A549 (cell line): Measurements from ENCODE around the gene CDH4. TPM values are rescaled to one million over a fixed set of nuclear protein-coding genes. Genes with fewer than 3 reads are reported as not detected.

Source experiments
- ATAC-seq, 2 experiments: fragments of 200-7000 bp in 1 of 2; fragments of >200 bp in 1 of 2; cut with Nextera tagmentation in 1 of 2; cut with Tn5 transposase in 1 of 2; 3 replicates each; pipeline versions ENCODE4 v1.8.0 to v1.9.1; 2018 to 2020; ENCODE audit warnings: mild to moderate bottlenecking in 1 of 2, moderate library complexity in 1 of 2
- CTCF ChIA-PET: fragments of 300-600 bp; sonication (Branson Sonifier 250); formaldehyde crosslinking; extraction: SDS; loops from one replicate; lab custom pipeline; 2021; ENCODE audit warnings: antibody characterized with exemption, inconsistent platforms; lab: Yijun Ruan, JAX
- POLR2A ChIA-PET: fragments of 350-600 bp; formaldehyde crosslinking; extraction: SDS; loops from one replicate; lab custom pipeline; 2021; ENCODE audit warnings: antibody characterized with exemption, inconsistent platforms; lab: Yijun Ruan, JAX
- DNase-seq, 2 experiments: peaks; one replicate each; pipeline versions ENCODE4 v3.0.0 to v3.0.0-alpha.2; 2011 to 2016; ENCODE audit warnings: low read depth in 1 of 2, low spot score in 1 of 2
- FAIRE-seq: peaks from 2 replicates; lab custom pipeline; 2011; peaks lifted over from hg19 to GRCh38; lab: Jason Lieb, UNC
- H3K27ac ChIP-seq, 2 experiments: fragments of >200 bp; sonication (Bioruptor Twin); formaldehyde crosslinking; 3 replicates each; pipeline ENCODE4 v1.5.1; 2016 to 2017
- H3K4me1 ChIP-seq: fragments of >200 bp; sonication (Bioruptor Twin); formaldehyde crosslinking; 3 replicates; pipeline ENCODE4 v1.6.1; 2016
- H3K4me2 ChIP-seq: fragments of >200 bp; sonication (Bioruptor Twin); formaldehyde crosslinking; 3 replicates; pipeline ENCODE4 v1.6.1; 2016
- H3K4me3 ChIP-seq: fragments of >200 bp; sonication (Bioruptor Twin); formaldehyde crosslinking; 3 replicates; pipeline ENCODE4 v1.5.1; 2016
- H3K9me3 ChIP-seq: fragments of >200 bp; sonication (Bioruptor Twin); formaldehyde crosslinking; 3 replicates; pipeline ENCODE4 v1.6.1; 2016
- BCL3 ChIP-seq: fragments of >200 bp; sonication (Bioruptor Twin); formaldehyde crosslinking; IDR thresholded peaks from 3 replicates; pipeline ENCODE4 v1.6.1; 2016
- BHLHE40 ChIP-seq: IDR thresholded peaks from 2 replicates; pipeline ENCODE4 v1.6.1; 2012; ENCODE audit warnings: low read depth, low read length, inconsistent platforms
- CBX8 ChIP-seq: fragments of 200-600 bp; sonication (generic); IDR thresholded peaks from 2 replicates; pipeline ENCODE4 v1.6.1; 2016
- CEBPB ChIP-seq, 2 experiments: fragments of >200 bp in 1 of 2; sonication (Bioruptor Twin) in 1 of 2; formaldehyde crosslinking in 1 of 2; IDR thresholded peaks; 2 replicates each; pipeline ENCODE4 v1.6.1; 2012 to 2016
- CHD2 ChIP-seq: fragments of 150-350 bp; IDR thresholded peaks from 2 replicates; pipeline ENCODE4 v1.6.1; 2014; ENCODE audit warnings: low read length; ENCODE audit not compliant: partially characterized antibody
- ESRRA ChIP-seq: fragments of 150-350 bp; IDR thresholded peaks from 2 replicates; pipeline ENCODE4 v1.6.1; 2014; ENCODE audit warnings: mild to moderate bottlenecking, low read length, borderline replicate concordance
- FOSL2 ChIP-seq, 2 experiments: fragments of 450-650 bp in 1 of 2; fragments of >200 bp in 1 of 2; sonication (Bioruptor Twin) in 1 of 2; formaldehyde crosslinking; IDR thresholded peaks; 2 replicates each; pipeline versions ENCODE4 v1.5.0 to v1.6.1; 2016 to 2020; ENCODE audit warnings: mild to moderate bottlenecking in 1 of 2, moderate library complexity in 1 of 2
- GATA3 ChIP-seq: IDR thresholded peaks from 2 replicates; pipeline ENCODE4 v1.6.1; 2012; ENCODE audit warnings: borderline replicate concordance
- HDAC2 ChIP-seq: fragments of 200-600 bp; sonication (generic); IDR thresholded peaks from 2 replicates; pipeline ENCODE4 v1.6.1; 2016
- HEYL ChIP-seq: fragments of 250-450 bp; sonication (Bioruptor Pico); IDR thresholded peaks from 2 replicates; pipeline ENCODE4 v1.8.0; 2021; ENCODE audit warnings: mild to moderate bottlenecking, moderate library complexity
- HMGXB4 ChIP-seq: fragments of 250-450 bp; sonication (Bioruptor Pico); IDR thresholded peaks from 2 replicates; pipeline ENCODE4 v1.5.0; 2021; ENCODE audit warnings: mild to moderate bottlenecking, moderate library complexity, borderline replicate concordance
- HOXB13 ChIP-seq: fragments of 250-450 bp; sonication (Bioruptor Pico); IDR thresholded peaks from 2 replicates; pipeline ENCODE4 v1.5.0; 2020; ENCODE audit warnings: low read depth, mild to moderate bottlenecking, moderate library complexity
- HOXB5 ChIP-seq: fragments of 250-450 bp; sonication (Bioruptor Pico); IDR thresholded peaks from 2 replicates; pipeline ENCODE4 v1.5.0; 2020; ENCODE audit warnings: mild to moderate bottlenecking, moderate library complexity
- JUN ChIP-seq, 2 experiments: fragments of >200 bp; sonication (Bioruptor Twin); formaldehyde crosslinking; IDR thresholded peaks; 2 replicates in 1 of 2; 3 replicates in 1 of 2; pipeline ENCODE4 v1.6.1; 2016 to 2017
- KDM1A ChIP-seq: fragments of 200-600 bp; sonication (generic); IDR thresholded peaks from 2 replicates; pipeline ENCODE4 v1.6.1; 2016; ENCODE audit warnings: low read depth, mild to moderate bottlenecking
- KDM5A ChIP-seq: fragments of 200-600 bp; sonication (generic); IDR thresholded peaks from 2 replicates; pipeline ENCODE4 v1.6.1; 2016; ENCODE audit warnings: antibody characterized with exemption, mild to moderate bottlenecking
- MAZ ChIP-seq: fragments of 150-350 bp; IDR thresholded peaks from 2 replicates; pipeline ENCODE4 v1.6.1; 2014; ENCODE audit warnings: antibody characterized with exemption, low read depth, low read length, borderline replicate concordance
- MYC ChIP-seq: IDR thresholded peaks from 2 replicates; pipeline ENCODE4 v1.6.1; 2012; ENCODE audit warnings: mild to moderate bottlenecking, inconsistent platforms, low read length, improper control_type of control experiment, borderline replicate concordance
- PHF8 ChIP-seq: fragments of 200-600 bp; sonication (generic); IDR thresholded peaks from 2 replicates; pipeline ENCODE4 v1.6.1; 2016; ENCODE audit warnings: low read depth, mild to moderate bottlenecking, antibody characterized with exemption, moderate library complexity, borderline replicate concordance
- RAD21 ChIP-seq, 2 experiments: fragments of >200 bp in 1 of 2; sonication (Bioruptor Twin) in 1 of 2; formaldehyde crosslinking in 1 of 2; IDR thresholded peaks in 1 of 2; conservative IDR thresholded peaks in 1 of 2; 2 replicates in 1 of 2; 3 replicates in 1 of 2; pipeline ENCODE4 v1.6.1; 2012 to 2018; ENCODE audit warnings: inconsistent platforms in 1 of 2
- RARB ChIP-seq: fragments of 250-450 bp; sonication (Bioruptor Pico); IDR thresholded peaks from 2 replicates; pipeline ENCODE4 v1.8.0; 2021; ENCODE audit warnings: mild to moderate bottlenecking, moderate library complexity
- RFX5 ChIP-seq: fragments of 450-650 bp; IDR thresholded peaks from 2 replicates; pipeline ENCODE4 v1.7.1; 2014; ENCODE audit warnings: antibody characterized with exemption, mild to moderate bottlenecking, moderate library complexity
- TFCP2L1 ChIP-seq: fragments of 250-450 bp; sonication (Bioruptor Pico); IDR thresholded peaks from 2 replicates; pipeline ENCODE4 v1.5.0; 2021; ENCODE audit warnings: mild to moderate bottlenecking
- WGBS: methylation state at CpG from one replicate; pipeline ENCODE4 v1.1.6; 2017; ENCODE audit errors: missing lambda C conversion rate; 5-methylcytosine and 5-hydroxymethylcytosine counted together
- polyA plus RNA-seq, 4 experiments: library from polyadenylated mRNA; depleted of rRNA in 3 of 4; stranded (reverse); fragments of >200 nt; fragmentation: RNase III in 1 of 4; extraction: RNeasy Plus Mini Kit Qiagen cat#74134 plus additional on column Dnase treatment in 1 of 4; gene quantifications; 2 replicates in 3 of 4; 3 replicates in 1 of 4; pipeline ENCODE4 v1.2.3, GENCODE V29; 2011 to 2017
- TF ChIP-seq, protein P1 (sequence below): IDR thresholded peaks from 2 replicates; pipeline ENCODE4 v1.6.1; 2012
- TF ChIP-seq, protein P2 (sequence below): fragments of 250-450 bp; sonication (Bioruptor Pico); IDR thresholded peaks from 2 replicates; pipeline ENCODE4 v1.5.0; 2020; ENCODE audit warnings: low read depth, mild to moderate bottlenecking, moderate library complexity

CDH4 gene
- polyA plus RNA-seq, 2 of the 4 experiments (the other 2 are of a cell fraction) = 3.4 to 10.3 TPM

DNA sequence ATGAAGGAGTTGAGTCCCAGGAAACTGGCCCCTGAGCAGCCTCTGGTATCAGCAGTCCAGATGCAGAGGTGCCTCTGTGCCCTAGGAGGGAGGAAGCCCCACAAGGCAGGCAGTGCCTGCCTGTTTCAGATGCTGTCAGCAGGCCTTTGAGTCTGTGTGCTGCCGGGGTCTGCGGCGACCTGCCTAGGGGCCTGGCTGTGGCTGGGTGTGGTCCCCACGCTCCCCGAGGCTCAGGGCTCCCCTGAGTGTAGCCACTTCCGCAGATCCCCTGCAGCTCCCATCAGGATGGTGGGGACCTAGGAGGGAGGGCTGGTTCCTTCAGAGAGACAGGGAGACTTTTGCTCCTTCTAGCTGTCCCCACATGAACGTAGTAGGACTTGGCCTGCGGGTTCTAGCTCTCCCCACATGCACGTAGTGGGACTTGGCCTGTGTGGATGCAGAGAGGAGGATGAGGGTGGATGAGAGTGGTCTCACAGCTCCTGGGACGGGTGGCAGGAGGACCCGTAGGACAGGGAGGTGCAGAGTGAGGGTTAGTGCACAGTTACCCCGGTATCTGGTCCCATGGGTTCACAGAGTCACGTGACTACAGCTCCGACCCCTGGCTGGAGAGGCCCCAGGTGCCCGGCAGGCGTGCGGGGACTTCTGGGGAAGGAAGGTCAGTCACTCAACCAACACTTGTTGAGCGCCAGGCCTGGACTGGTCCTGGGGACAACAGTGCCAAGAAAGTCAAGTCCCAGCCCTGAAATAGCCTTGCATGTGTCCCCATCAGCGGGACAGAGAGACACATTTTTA, 41.0 kb downstream of the CDH4 start:
- CTCF ChIA-PET = no interaction called here
- no peak for ATAC-seq
- FAIRE-seq = no peak

DNA sequence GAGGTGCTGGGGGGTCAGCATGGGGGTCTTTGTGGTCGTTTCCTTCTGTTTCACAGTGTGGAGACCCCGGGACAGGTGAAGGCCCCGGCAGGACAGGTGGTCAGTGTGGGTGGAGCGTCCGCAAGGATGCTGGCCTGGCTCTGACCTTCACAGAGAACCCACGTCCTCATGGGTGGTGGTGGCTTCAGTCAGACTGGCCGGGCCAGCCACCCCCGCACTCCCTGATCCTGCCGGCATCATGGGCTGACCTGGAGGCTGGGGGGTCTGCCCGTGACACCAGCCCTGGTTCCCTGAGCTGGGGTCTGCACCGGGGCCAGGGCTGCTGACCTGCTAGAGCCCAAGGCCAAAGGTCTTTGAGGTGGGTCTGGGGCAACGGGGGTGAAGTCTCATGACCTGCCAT, 41.9 kb downstream of the CDH4 start:
- Histone ChIP-seq H3K4me3 (no peak overlapping the region), H3K9me3 (no peaks in the 10 kb centered on the region), H3K4me1 (peaks cover 8% of the 10 kb centered on the region; the same call in 2 of the 3 replicates), H3K27ac (no peak overlapping the region), H3K4me2 (no peak overlapping the region)
- ATAC-seq = no peak
- 23% methylated on average over 3 of the region's 12 CpGs for WGBS
- no peak for FAIRE-seq
- ChIA-PET POLR2A (no interaction called here), CTCF (interaction anchor here (1.3 kb wide), 1 partner anchor 40 kb away, joined by 4 read pairs; no protein-coding TSS in a partner anchor)
- no peak for DNase-seq
- TF ChIP-seq HOXB5 (no peak), FOSL2 (IDR thresholded peaks at IDR 0.05) (no peak), FOSL2 (CRISPR knock-in tag; IDR thresholded peaks at IDR 0.05) (no peak), KDM1A (no peak), HDAC2 (no peak), HEYL (no peak), BCL3 (no peak), HMGXB4 (CRISPR knock-in tag) (no peak), MYC (no peak), CEBPB (IDR thresholded peaks at IDR 0.05) (no peak), ESRRA (no peak), CBX8 (no peak), JUN (IDR thresholded peaks at IDR 0.05) (no peak), PHF8 (no peak), RARB (no peak), CHD2 (no peak), RFX5 (no peak), KDM5A (no peak)
- TF ChIP-seq, protein P1, sequence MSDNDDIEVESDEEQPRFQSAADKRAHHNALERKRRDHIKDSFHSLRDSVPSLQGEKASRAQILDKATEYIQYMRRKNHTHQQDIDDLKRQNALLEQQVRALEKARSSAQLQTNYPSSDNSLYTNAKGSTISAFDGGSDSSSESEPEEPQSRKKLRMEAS = no peak

More for the DNA sequence above, 41.0 kb downstream of the CDH4 start:
- no peak overlapping the region for H3K27ac ChIP-seq
- POLR2A ChIA-PET = no interaction called here
- H3K4me2 ChIP-seq = no peak overlapping the region
- TF ChIP-seq TFCP2L1 (CRISPR knock-in tag) = no peak
- TF ChIP-seq, protein P2, sequence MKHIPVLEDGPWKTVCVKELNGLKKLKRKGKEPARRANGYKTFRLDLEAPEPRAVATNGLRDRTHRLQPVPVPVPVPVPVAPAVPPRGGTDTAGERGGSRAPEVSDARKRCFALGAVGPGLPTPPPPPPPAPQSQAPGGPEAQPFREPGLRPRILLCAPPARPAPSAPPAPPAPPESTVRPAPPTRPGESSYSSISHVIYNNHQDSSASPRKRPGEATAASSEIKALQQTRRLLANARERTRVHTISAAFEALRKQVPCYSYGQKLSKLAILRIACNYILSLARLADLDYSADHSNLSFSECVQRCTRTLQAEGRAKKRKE (CRISPR knock-in tag) = no peak
- TF ChIP-seq HMGXB4 (CRISPR knock-in tag) = no peak
- TF ChIP-seq HOXB13 = no peak
- TF ChIP-seq MAZ = no peak
- no peak for TF ChIP-seq GATA3
- no peak for TF ChIP-seq BHLHE40
- no peak for TF ChIP-seq RAD21 (conservative IDR thresholded peaks at IDR 0.05 in 1 of 2, IDR thresholded peaks at IDR 0.05 in 1 of 2)
- no peak for TF ChIP-seq CEBPB (IDR thresholded peaks at IDR 0.05)
- no peak for TF ChIP-seq MYC
- DNase-seq = no peak
- WGBS = 86% methylated on average over 17 of the region's 19 CpGs
- H3K4me1 ChIP-seq = peaks cover 8% of the 10 kb centered on the region; the same call in 2 of the 3 replicates
- H3K4me3 ChIP-seq = no peak overlapping the region
- no peaks in the 10 kb centered on the region for H3K9me3 ChIP-seq
